Activated T-cell treated with anti-CD3 and anti-CD28 coated beads, Interleukin-2, amount 50 U/mL, for 24 hours (primary cell): ENCODE measurements around the gene GAS6.

Experiments
- DNase-seq: peaks from one replicate; pipeline ENCODE4 v3.0.0-alpha.2; 2020
- H3K27ac Mint-ChIP-seq: 2 replicates; pipeline ENCODE4 v1.8.0; 2020; ENCODE audit warnings: mild to moderate bottlenecking, mixed read lengths
- H3K27me3 Mint-ChIP-seq: 2 replicates; pipeline ENCODE4 v1.8.0; 2020; ENCODE audit warnings: mixed read lengths
- H3K36me3 Mint-ChIP-seq: 2 replicates; pipeline ENCODE4 v1.8.0; 2020; ENCODE audit warnings: low read depth, mixed read lengths
- H3K4me1 Mint-ChIP-seq: 2 replicates; pipeline ENCODE4 v1.8.0; 2020; ENCODE audit warnings: low read depth, mixed read lengths
- H3K4me3 Mint-ChIP-seq: 2 replicates; pipeline ENCODE4 v1.8.0; 2020; ENCODE audit warnings: mild to moderate bottlenecking, moderate library complexity, mixed read lengths
- H3K9me3 Mint-ChIP-seq: 2 replicates; pipeline ENCODE4 v1.8.0; 2020; ENCODE audit warnings: mixed read lengths

Gene GAS6

GRCh38 chr13:113898391-113898790, 34.5 kb upstream of the GAS6 start:
- no peaks in the 10 kb centered on the region for H3K4me1 Mint-ChIP-seq
- no peaks in the 10 kb centered on the region for H3K9me3 Mint-ChIP-seq
- H3K4me3 Mint-ChIP-seq, result no peak overlapping the region
- no peak for DNase-seq
- H3K36me3 Mint-ChIP-seq, result no peaks in the 10 kb centered on the region
- H3K27ac Mint-ChIP-seq, result no peak overlapping the region
- H3K27me3 Mint-ChIP-seq, result peaks cover 26% of the 10 kb centered on the region

GRCh38 chr13:113897966-113898365, 34.1 kb upstream of the GAS6 start:
- H3K9me3 Mint-ChIP-seq, result no peaks in the 10 kb centered on the region

DNA sequence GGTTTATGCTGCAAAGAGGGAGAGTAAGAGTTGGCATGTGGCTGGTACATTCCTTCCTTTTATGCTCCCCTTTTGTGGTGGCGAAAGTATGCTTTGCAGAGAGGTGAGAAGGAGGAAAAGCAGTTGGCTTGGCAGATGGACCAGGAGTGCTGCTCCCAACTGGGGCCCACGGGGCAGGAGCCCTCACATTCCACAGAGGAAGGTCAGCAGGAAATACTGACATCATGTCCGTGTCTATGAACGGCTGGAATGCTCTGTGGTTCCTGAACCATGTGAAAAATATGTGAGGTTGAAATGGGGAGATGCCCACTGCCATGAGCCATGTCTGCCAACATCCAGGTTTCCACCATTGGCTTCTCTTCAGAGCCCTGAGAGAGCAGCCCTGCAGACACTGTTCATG, 33.3 kb upstream of the GAS6 start:
- H3K4me1 Mint-ChIP-seq, result no peaks in the 10 kb centered on the region
- H3K36me3 Mint-ChIP-seq, result no peaks in the 10 kb centered on the region
- peaks cover 26% of the 10 kb centered on the region for H3K27me3 Mint-ChIP-seq
- H3K27ac Mint-ChIP-seq, result no peak overlapping the region
- no peak for DNase-seq
- H3K9me3 Mint-ChIP-seq, result no peaks in the 10 kb centered on the region
- H3K4me3 Mint-ChIP-seq, result no peak overlapping the region

More at GRCh38 chr13:113897966-113898365, 34.1 kb upstream of the GAS6 start:
- no peaks in the 10 kb centered on the region for H3K4me1 Mint-ChIP-seq
- no peaks in the 10 kb centered on the region for H3K36me3 Mint-ChIP-seq
- no peak overlapping the region for H3K27ac Mint-ChIP-seq
- peaks cover 26% of the 10 kb centered on the region for H3K27me3 Mint-ChIP-seq
- DNase-seq, result no peak
- H3K4me3 Mint-ChIP-seq, result no peak overlapping the region

DNA sequence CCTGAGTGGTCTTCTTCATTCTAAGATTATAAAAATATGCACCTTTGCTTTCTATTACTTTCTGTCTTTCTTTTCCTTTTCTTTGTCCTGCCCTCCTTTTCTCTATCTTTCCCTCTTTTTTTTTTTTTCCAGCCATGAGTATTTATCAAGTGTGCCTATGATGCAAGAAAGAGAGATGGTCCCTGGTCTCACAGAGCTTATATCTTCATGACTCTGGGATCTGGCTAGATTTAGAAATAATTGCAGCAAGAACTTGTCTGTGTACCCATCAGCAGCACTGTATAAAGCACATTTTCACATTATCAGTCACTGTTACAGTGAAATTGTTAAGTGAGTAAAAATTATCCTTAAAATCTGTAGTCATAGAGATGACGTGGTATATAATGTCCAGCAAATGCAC, 31.6 kb upstream of the GAS6 start:
- Mint-ChIP-seq H3K27me3 (peaks cover 26% of the 10 kb centered on the region), H3K9me3 (no peaks in the 10 kb centered on the region), H3K36me3 (no peaks in the 10 kb centered on the region), H3K4me3 (no peak overlapping the region), H3K27ac (no peak overlapping the region), H3K4me1 (no peaks in the 10 kb centered on the region)
- DNase-seq, result no peak

GRCh38 chr13:113890774-113891480, 27.1 kb upstream of the GAS6 start:
- Mint-ChIP-seq H3K27me3 (peaks cover 13% of the 10 kb centered on the region), H3K27ac (no peak overlapping the region), H3K36me3 (no peaks in the 10 kb centered on the region), H3K4me3 (no peak overlapping the region), H3K4me1 (no peaks in the 10 kb centered on the region), H3K9me3 (no peaks in the 10 kb centered on the region)
- no peak for DNase-seq

- Mint-ChIP-seq H3K4me3 (no peak overlapping the region), H3K4me1 (no peaks in the 10 kb centered on the region), H3K27me3 (peaks cover 4% of the 10 kb centered on the region), H3K9me3 (no peaks in the 10 kb centered on the region), H3K36me3 (no peaks in the 10 kb centered on the region), H3K27ac (no peak overlapping the region)
- no peak for DNase-seq
These were observed 25.6 kb upstream of the GAS6 start for GRCh38 chr13:113889467-113889866.

GRCh38 chr13:113888701-113889330, 24.9 kb upstream of the GAS6 start:
- Mint-ChIP-seq H3K9me3 (no peaks in the 10 kb centered on the region), H3K4me1 (no peaks in the 10 kb centered on the region), H3K4me3 (no peak overlapping the region), H3K36me3 (no peaks in the 10 kb centered on the region), H3K27me3 (peaks cover 4% of the 10 kb centered on the region), H3K27ac (no peak overlapping the region)
- no peak for DNase-seq

GRCh38 chr13:113887700-113888201, 23.9 kb upstream of the GAS6 start:
- Mint-ChIP-seq H3K27me3 (peaks cover 4% of the 10 kb centered on the region), H3K9me3 (no peaks in the 10 kb centered on the region), H3K4me1 (peaks cover 3% of the 10 kb centered on the region), H3K27ac (no peak overlapping the region), H3K4me3 (no peak overlapping the region), H3K36me3 (no peaks in the 10 kb centered on the region)
- no peak for DNase-seq

- H3K27me3 Mint-ChIP-seq, result peaks cover 4% of the 10 kb centered on the region
- peaks cover 14% of the 10 kb centered on the region for H3K4me1 Mint-ChIP-seq
- H3K36me3 Mint-ChIP-seq, result no peaks in the 10 kb centered on the region
- no peak for DNase-seq
- no peak overlapping the region for H3K4me3 Mint-ChIP-seq
- H3K27ac Mint-ChIP-seq, result no peak overlapping the region
- H3K9me3 Mint-ChIP-seq, result no peaks in the 10 kb centered on the region
These were observed 22.8 kb upstream of the GAS6 start for GRCh38 chr13:113886561-113887112.

GRCh38 chr13:113884821-113885220, 20.9 kb upstream of the GAS6 start:
- Mint-ChIP-seq H3K4me1 (peaks cover 24% of the 10 kb centered on the region), H3K4me3 (no peak overlapping the region), H3K36me3 (no peaks in the 10 kb centered on the region), H3K27me3 (peaks cover 4% of the 10 kb centered on the region), H3K9me3 (no peaks in the 10 kb centered on the region), H3K27ac (no peak overlapping the region)
- DNase-seq, result no peak

DNA sequence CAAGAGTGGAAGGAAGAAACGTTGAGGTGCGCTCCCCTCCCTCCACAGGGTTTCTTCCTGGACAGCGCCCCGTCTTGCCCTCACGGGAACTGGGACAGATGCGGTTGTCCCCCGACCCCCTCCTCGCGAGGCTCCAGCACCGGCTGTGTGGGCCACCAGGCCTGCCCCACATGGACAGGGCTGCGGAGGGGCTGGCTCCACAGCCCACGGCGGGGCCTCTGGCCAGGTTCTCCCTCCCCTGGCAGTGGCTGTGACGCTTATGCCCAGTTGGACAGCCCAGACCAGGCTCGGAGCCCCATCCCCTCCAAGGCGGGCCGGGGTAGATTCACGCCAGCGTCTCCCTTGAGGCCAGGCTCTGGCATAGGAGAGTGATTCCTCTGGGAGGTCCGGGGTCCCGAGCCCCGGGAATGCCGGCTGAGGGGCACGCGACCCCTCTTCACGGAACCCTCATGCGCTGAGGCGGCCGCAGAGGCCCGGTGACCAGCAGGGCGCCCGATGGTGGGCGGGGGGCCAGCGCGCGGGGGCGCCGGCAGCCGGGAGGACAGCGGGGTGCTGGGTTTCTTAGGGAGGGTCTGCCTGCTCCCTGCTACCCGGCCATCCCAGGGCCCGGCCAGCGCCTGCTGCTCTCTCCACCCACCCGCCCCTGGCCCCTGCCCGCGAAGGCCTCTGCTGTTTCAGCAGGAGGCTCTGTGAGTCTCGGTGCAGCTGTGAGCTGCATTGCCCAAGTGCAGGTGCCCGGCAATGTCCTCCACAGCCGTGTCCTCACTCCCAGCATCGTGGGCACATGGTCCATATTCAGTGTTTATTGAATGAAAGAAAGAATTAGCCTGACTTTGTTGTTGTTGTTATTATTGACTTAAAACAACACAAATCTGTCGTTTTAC, 20.3 kb upstream of the GAS6 start:
- Mint-ChIP-seq H3K36me3 (no peaks in the 10 kb centered on the region), H3K27me3 (peaks cover 4% of the 10 kb centered on the region), H3K27ac (no peak overlapping the region), H3K4me3 (no peak overlapping the region), H3K4me1 (peaks cover 24% of the 10 kb centered on the region), H3K9me3 (no peaks in the 10 kb centered on the region)
- no peak for DNase-seq

GRCh38 chr13:113883314-113883811, 19.5 kb upstream of the GAS6 start:
- Mint-ChIP-seq H3K27ac (no peak overlapping the region), H3K4me3 (no peak overlapping the region)

DNA sequence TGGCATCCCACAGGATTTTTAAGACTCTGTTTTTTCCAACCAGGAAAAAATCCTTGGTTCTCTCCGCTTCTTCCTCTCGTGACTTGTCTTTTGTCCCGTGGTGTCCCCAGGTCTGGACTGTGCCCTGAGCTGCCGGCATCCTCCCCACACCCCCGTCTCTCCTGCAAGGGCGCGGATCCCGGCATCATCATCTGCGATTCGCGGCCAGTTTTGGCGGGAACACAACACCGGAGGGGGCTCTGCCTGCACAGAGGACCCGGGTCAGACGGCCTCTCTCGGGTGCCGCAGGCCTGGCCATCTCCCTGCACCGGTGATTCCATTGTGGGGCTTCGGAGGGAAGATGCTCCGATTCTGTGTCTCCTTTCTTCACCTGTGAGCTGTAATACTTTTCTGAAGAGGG, 18.8 kb upstream of the GAS6 start:
- Mint-ChIP-seq H3K36me3 (no peaks in the 10 kb centered on the region), H3K27me3 (peaks cover 4% of the 10 kb centered on the region), H3K27ac (no peak overlapping the region), H3K4me1 (peaks cover 24% of the 10 kb centered on the region), H3K9me3 (no peaks in the 10 kb centered on the region), H3K4me3 (no peak overlapping the region)
- no peak for DNase-seq

More at GRCh38 chr13:113883314-113883811, 19.5 kb upstream of the GAS6 start:
- peaks cover 24% of the 10 kb centered on the region for H3K4me1 Mint-ChIP-seq
- H3K27me3 Mint-ChIP-seq, result peaks cover 4% of the 10 kb centered on the region
- H3K9me3 Mint-ChIP-seq, result no peaks in the 10 kb centered on the region
- H3K36me3 Mint-ChIP-seq, result no peaks in the 10 kb centered on the region
- no peak for DNase-seq

DNA sequence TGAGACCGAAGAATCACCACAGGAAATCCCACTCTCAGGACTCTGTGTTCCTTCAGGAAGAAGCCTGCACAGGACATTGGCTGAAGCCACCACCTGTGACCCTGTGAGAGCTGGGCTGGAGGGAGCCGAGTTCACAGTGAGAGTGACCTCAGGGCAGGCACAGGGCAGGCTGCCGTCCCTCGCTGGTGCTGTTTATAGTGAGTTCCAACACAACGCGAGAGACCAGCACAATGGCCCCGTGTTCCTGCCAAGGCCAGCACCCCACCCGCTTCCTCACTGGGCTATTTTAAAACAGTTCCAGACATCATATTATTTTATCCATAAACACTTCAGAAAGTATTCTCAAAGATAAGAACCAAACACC, 18.4 kb upstream of the GAS6 start:
- no peak for DNase-seq
- H3K9me3 Mint-ChIP-seq, result no peaks in the 10 kb centered on the region
- no peaks in the 10 kb centered on the region for H3K36me3 Mint-ChIP-seq
- no peak overlapping the region for H3K4me3 Mint-ChIP-seq
- H3K27me3 Mint-ChIP-seq, result peaks cover 4% of the 10 kb centered on the region
- H3K27ac Mint-ChIP-seq, result no peak overlapping the region
- peaks cover 24% of the 10 kb centered on the region for H3K4me1 Mint-ChIP-seq
